Ovary (tissue), 3 donors: Measurements from ENCODE around the gene DDI2.

ENCODE experiments used
- EP300 ChIP-seq: sonication (generic); formaldehyde crosslinking; IDR thresholded peaks from one replicate; pipeline ENCODE4 v1.6.1; 2017; ENCODE audit warnings: antibody characterized with exemption
- POLR2A ChIP-seq: fragments of 450-650 bp; IDR thresholded peaks from one replicate; pipeline ENCODE4 v1.6.1; 2017; ENCODE audit warnings: antibody characterized with exemption, mild to moderate bottlenecking, moderate library complexity
- TF ChIP-seq, protein P1 (sequence below), 3 donors: fragments of 450-650 bp in 2 of 3; fragments of 200-600 bp in 1 of 3; IDR thresholded peaks; one replicate each; pipeline versions ENCODE4 v1.5.1 to v1.8.0; 2016 to 2022; ENCODE audit warnings: antibody characterized with exemption in 3 of 3, mild to moderate bottlenecking in 1 of 3
- donor health status: DM: no; HTN: no; CAD: no.

- no peak for TF ChIP-seq EP300
- TF ChIP-seq POLR2A: no peak
- TF ChIP-seq, protein P1, sequence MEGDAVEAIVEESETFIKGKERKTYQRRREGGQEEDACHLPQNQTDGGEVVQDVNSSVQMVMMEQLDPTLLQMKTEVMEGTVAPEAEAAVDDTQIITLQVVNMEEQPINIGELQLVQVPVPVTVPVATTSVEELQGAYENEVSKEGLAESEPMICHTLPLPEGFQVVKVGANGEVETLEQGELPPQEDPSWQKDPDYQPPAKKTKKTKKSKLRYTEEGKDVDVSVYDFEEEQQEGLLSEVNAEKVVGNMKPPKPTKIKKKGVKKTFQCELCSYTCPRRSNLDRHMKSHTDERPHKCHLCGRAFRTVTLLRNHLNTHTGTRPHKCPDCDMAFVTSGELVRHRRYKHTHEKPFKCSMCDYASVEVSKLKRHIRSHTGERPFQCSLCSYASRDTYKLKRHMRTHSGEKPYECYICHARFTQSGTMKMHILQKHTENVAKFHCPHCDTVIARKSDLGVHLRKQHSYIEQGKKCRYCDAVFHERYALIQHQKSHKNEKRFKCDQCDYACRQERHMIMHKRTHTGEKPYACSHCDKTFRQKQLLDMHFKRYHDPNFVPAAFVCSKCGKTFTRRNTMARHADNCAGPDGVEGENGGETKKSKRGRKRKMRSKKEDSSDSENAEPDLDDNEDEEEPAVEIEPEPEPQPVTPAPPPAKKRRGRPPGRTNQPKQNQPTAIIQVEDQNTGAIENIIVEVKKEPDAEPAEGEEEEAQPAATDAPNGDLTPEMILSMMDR (IDR thresholded peaks at IDR 0.05): no peak
Measured at GRCh38 chr1:15595809-15596617, 21.2 kb upstream of the DDI2 start.
